Astrocyte (in vitro differentiated cells and primary cell): ENCODE measurements around the gene SIN3B. TPM values are rescaled to one million over a fixed set of nuclear protein-coding genes. Genes with fewer than 3 reads are reported as not detected.

ENCODE experiments used
- DNase-seq: peaks from one replicate; pipeline ENCODE4 v3.0.0-alpha.2; 2010; ENCODE audit warnings: low read depth
- FAIRE-seq: peaks from 2 replicates; lab custom pipeline; 2011; peaks lifted over from hg19 to GRCh38; lab: Jason Lieb, UNC
- H2AFZ ChIP-seq: 2 replicates; pipeline ENCODE4 v1.6.0; 2012; ENCODE audit warnings: low read depth, low read length, inconsistent platforms
- H3K27ac ChIP-seq: 2 replicates; pipeline ENCODE4 v1.5.1; 2011; ENCODE audit warnings: low read depth, low read length, inconsistent platforms
- H3K27me3 ChIP-seq: 2 replicates; pipeline ENCODE4 v1.6.0; 2011; ENCODE audit warnings: low read length, inconsistent platforms; ENCODE audit not compliant: insufficient read depth
- H3K36me3 ChIP-seq: 2 replicates; pipeline ENCODE4 v1.5.1; 2011; ENCODE audit warnings: low read length, inconsistent platforms; ENCODE audit not compliant: insufficient read depth
- H3K4me1 ChIP-seq: 2 replicates; pipeline ENCODE4 v1.5.1; 2011; ENCODE audit warnings: low read length, inconsistent platforms; ENCODE audit not compliant: insufficient read depth
- H3K4me2 ChIP-seq: 2 replicates; pipeline ENCODE4 v1.6.0; 2012; ENCODE audit warnings: low read length, inconsistent platforms
- H3K4me3 ChIP-seq: 2 replicates; pipeline ENCODE4 v1.5.1; 2011; ENCODE audit warnings: low read depth, mild to moderate bottlenecking, low read length, inconsistent platforms; ENCODE audit not compliant: insufficient read depth
- H3K79me2 ChIP-seq: 2 replicates; pipeline ENCODE4 v1.6.0; 2012; ENCODE audit warnings: mild to moderate bottlenecking, low read length, inconsistent platforms; ENCODE audit not compliant: insufficient read depth
- H3K9ac ChIP-seq: 2 replicates; pipeline ENCODE4 v1.6.0; 2012; ENCODE audit warnings: mild to moderate bottlenecking, low read length, inconsistent platforms
- H3K9me3 ChIP-seq: 2 replicates; pipeline ENCODE4 v1.5.1; 2012; ENCODE audit warnings: low read depth, mild to moderate bottlenecking, low read length, inconsistent platforms; ENCODE audit not compliant: insufficient read depth
- H4K20me1 ChIP-seq: 2 replicates; pipeline ENCODE4 v1.6.0; 2012; ENCODE audit warnings: low read length, inconsistent platforms; ENCODE audit not compliant: insufficient read depth
- H3K27ac Mint-ChIP-seq: one replicate; pipeline ENCODE4 v1.8.0; 2021; ENCODE audit warnings: mild to moderate bottlenecking, mixed read lengths; ENCODE audit not compliant: unreplicated experiment
- H3K27me3 Mint-ChIP-seq: one replicate; pipeline ENCODE4 v1.8.0; 2021; ENCODE audit warnings: low read depth, mixed read lengths; ENCODE audit not compliant: unreplicated experiment
- H3K36me3 Mint-ChIP-seq: one replicate; pipeline ENCODE4 v1.8.0; 2021; ENCODE audit warnings: low read depth, mixed read lengths; ENCODE audit not compliant: unreplicated experiment
- H3K4me1 Mint-ChIP-seq: one replicate; pipeline ENCODE4 v1.8.0; 2021; ENCODE audit warnings: low read depth, mixed read lengths; ENCODE audit not compliant: unreplicated experiment
- H3K4me3 Mint-ChIP-seq: one replicate; pipeline ENCODE4 v1.8.0; 2021; ENCODE audit warnings: mild to moderate bottlenecking, moderate library complexity, mixed read lengths; ENCODE audit not compliant: unreplicated experiment
- H3K9me3 Mint-ChIP-seq: one replicate; pipeline ENCODE4 v1.8.0; 2021; ENCODE audit warnings: mild to moderate bottlenecking, mixed read lengths; ENCODE audit not compliant: unreplicated experiment
- CTCF ChIP-seq: IDR thresholded peaks from 2 replicates; pipeline ENCODE4 v1.5.1; 2011; ENCODE audit warnings: low read depth, mild to moderate bottlenecking, inconsistent platforms, low read length, moderate library complexity; ENCODE audit not compliant: insufficient read depth
- EZH2 ChIP-seq: IDR thresholded peaks from 2 replicates; pipeline ENCODE4 v1.6.1; 2012; ENCODE audit warnings: mild to moderate bottlenecking, low read length, inconsistent platforms; ENCODE audit not compliant: insufficient read depth
- total RNA-seq: library from RNA; stranded (reverse); gene quantifications from 2 replicates; pipeline ENCODE4 v1.2.1, GENCODE V29; 2021

The SIN3B gene
- total RNA-seq, 1 donor from 2014 or later: 86.1 TPM

GRCh38 chr19:16847430-16847829 is 18.2 kb downstream of the SIN3B start:
- Histone ChIP-seq H3K79me2 (peaks cover 24% of the 10 kb centered on the region), H3K36me3 (peaks cover 31% of the 10 kb centered on the region), H2AFZ (no peak overlapping the region), H3K4me1 (peaks cover 23% of the 10 kb centered on the region), H3K9ac (no peak overlapping the region), H3K4me3 (no peak overlapping the region), H4K20me1 (peaks cover 82% of the 10 kb centered on the region), H3K27ac (no peak overlapping the region), H3K9me3 (no peaks in the 10 kb centered on the region), H3K27me3 (no peaks in the 10 kb centered on the region), H3K4me2 (no peak overlapping the region)
- FAIRE-seq (no peak), DNase-seq (no peak)
- Mint-ChIP-seq H3K27me3 (no peaks in the 10 kb centered on the region), H3K4me1 (peaks cover 11% of the 10 kb centered on the region), H3K4me3 (no peak overlapping the region), H3K9me3 (peaks cover 3% of the 10 kb centered on the region), H3K36me3 (peaks cover 32% of the 10 kb centered on the region), H3K27ac (no peak overlapping the region)
- TF ChIP-seq CTCF (no peak), EZH2 (no peak)

GRCh38 chr19:16849168-16849567 is 20.0 kb downstream of the SIN3B start:
- peak overlapping the region; percentile 19 for H3K4me2 ChIP-seq
- no peaks in the 10 kb centered on the region for H3K27me3 ChIP-seq
- Mint-ChIP-seq H3K4me3 (no peak overlapping the region), H3K27me3 (no peaks in the 10 kb centered on the region), H3K4me1 (peaks cover 11% of the 10 kb centered on the region), H3K36me3 (peaks cover 26% of the 10 kb centered on the region), H3K9me3 (no peaks in the 10 kb centered on the region), H3K27ac (no peak overlapping the region)
- peaks cover 23% of the 10 kb centered on the region for H3K4me1 ChIP-seq
- DNase-seq: no peak
- H3K27ac ChIP-seq: peak overlapping the region; percentile 71
- H3K4me3 ChIP-seq: no peak overlapping the region
- H3K9ac ChIP-seq: no peak overlapping the region
- peaks cover 28% of the 10 kb centered on the region for H3K79me2 ChIP-seq
- TF ChIP-seq CTCF (no peak), EZH2 (no peak)
- no peaks in the 10 kb centered on the region for H3K9me3 ChIP-seq
- no peak for FAIRE-seq
- peaks cover 82% of the 10 kb centered on the region for H4K20me1 ChIP-seq
- peaks cover 35% of the 10 kb centered on the region for H3K36me3 ChIP-seq
- H2AFZ ChIP-seq: no peak overlapping the region

GRCh38 chr19:16850133-16850532 is 20.9 kb downstream of the SIN3B start:
- Histone ChIP-seq H3K79me2 (peaks cover 21% of the 10 kb centered on the region), H3K9me3 (no peaks in the 10 kb centered on the region), H3K27ac (peak overlapping the region; percentile 71), H2AFZ (no peak overlapping the region), H3K4me2 (peak overlapping the region; percentile 77), H4K20me1 (peaks cover 72% of the 10 kb centered on the region), H3K36me3 (peaks cover 43% of the 10 kb centered on the region), H3K4me3 (no peak overlapping the region), H3K9ac (peak overlapping the region; percentile 65), H3K27me3 (no peaks in the 10 kb centered on the region), H3K4me1 (peaks cover 23% of the 10 kb centered on the region)
- Mint-ChIP-seq H3K4me3 (no peak overlapping the region), H3K36me3 (peaks cover 34% of the 10 kb centered on the region), H3K9me3 (no peaks in the 10 kb centered on the region), H3K27ac (no peak overlapping the region), H3K27me3 (no peaks in the 10 kb centered on the region), H3K4me1 (peaks cover 11% of the 10 kb centered on the region)
- FAIRE-seq: no peak
- TF ChIP-seq CTCF (no peak), EZH2 (no peak)
- peak; percentile 50 for DNase-seq
